ENCODE results near the gene CCDC180.

The CCDC180 gene

DNA sequence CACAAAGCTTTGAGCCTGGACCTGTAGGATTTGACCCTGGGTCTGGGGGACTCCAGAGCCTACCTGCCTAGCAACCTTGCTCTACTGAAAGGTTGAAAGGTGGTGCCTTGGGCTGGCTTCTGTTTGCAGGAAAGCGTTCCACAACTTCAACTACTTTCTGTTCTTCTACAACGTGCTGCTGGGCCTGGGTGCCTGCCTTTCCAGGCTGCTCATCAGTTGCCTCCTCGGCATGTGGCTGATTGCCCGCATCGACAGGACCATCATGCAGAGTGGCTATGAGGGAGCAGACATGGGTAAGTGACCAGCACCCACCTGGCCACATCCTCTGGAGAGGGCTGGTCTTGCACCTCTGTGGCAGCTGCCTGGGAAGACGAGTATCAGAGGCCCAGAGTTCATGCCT, 13.6 kb upstream of the CCDC180 start:
- H3K79me2 ChIP-seq (ENCODE audit: control insufficient read depth, insufficient read depth, low read length), result no peaks in the 10 kb centered on the region
- H3K56ac ChIP-seq (ENCODE audit: low read length), result no peak overlapping the region
- no peaks in the 10 kb centered on the region for H3K27me3 ChIP-seq (ENCODE audit: insufficient read depth, low read length, poor library complexity)
- no peaks in the 10 kb centered on the region for H3K79me1 ChIP-seq (ENCODE audit: low read length)
- no peak overlapping the region for H2BK120ac ChIP-seq (ENCODE audit: low read depth, low read length)
- no peak overlapping the region for H3K4me2 ChIP-seq (ENCODE audit: low read length)
- H2AK5ac ChIP-seq (ENCODE audit: low read length), result no peak overlapping the region
- DNase-seq, result no peak
- H3K27ac ChIP-seq (ENCODE audit: low read depth, low read length), result no peak overlapping the region
- H3K4me1 ChIP-seq (ENCODE audit: control insufficient read depth, low read depth, low read length), result peaks cover 9% of the 10 kb centered on the region
- no peak overlapping the region for H2BK5ac ChIP-seq (ENCODE audit: low read length)
- H3K23ac ChIP-seq (ENCODE audit: low read length), result no peak overlapping the region
- H4K5ac ChIP-seq (ENCODE audit: low read length), result no peak overlapping the region
- H3K4me3 ChIP-seq (ENCODE audit: low read length), result no peak overlapping the region
- H3K9ac ChIP-seq (ENCODE audit: low read length), result no peak overlapping the region
- H3K18ac ChIP-seq (ENCODE audit: low read length), result no peak overlapping the region
- H3K36me3 ChIP-seq (ENCODE audit: control insufficient read depth, insufficient read depth, low read length), result no peaks in the 10 kb centered on the region
- no CpG with 5 or more reads among the region's 6 CpGs for WGBS (ENCODE audit: extremely low coverage, insufficient coverage, low lambda C conversion rate)
- no peak overlapping the region for H4K8ac ChIP-seq (ENCODE audit: low read depth, low read length)
- no peak overlapping the region for H2BK15ac ChIP-seq (replicated peaks; ENCODE audit: low read depth)
- H3K4ac ChIP-seq (ENCODE audit: low read depth, low read length), result no peak overlapping the region

DNA sequence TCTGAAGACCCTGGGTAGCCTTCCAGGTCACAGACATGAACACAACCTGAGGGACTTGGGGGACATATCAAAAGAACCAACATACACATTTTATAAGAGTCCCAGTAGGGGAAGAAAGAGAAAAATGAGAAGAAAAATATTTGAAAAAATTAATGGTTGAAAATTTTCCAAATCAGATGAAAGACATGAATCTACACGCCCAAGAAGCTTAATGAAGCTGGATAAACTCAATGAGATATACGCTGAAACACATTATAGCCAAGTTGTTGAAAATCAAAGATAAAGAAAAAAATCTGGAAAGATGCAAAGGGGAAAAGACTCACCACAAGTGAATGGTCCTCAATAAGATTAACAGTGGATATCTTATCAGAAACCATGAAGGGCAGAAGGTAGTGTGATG, 9.6 kb upstream of the CCDC180 start:
- Histone ChIP-seq H2BK15ac (replicated peaks; ENCODE audit: low read depth) (no peak overlapping the region), H4K5ac (ENCODE audit: low read length) (no peak overlapping the region), H3K4me3 (ENCODE audit: low read length) (no peak overlapping the region), H3K4ac (ENCODE audit: low read depth, low read length) (no peak overlapping the region), H3K4me1 (ENCODE audit: control insufficient read depth, low read depth, low read length) (peaks cover 9% of the 10 kb centered on the region), H3K4me2 (ENCODE audit: low read length) (no peak overlapping the region), H2AK5ac (ENCODE audit: low read length) (no peak overlapping the region), H3K79me1 (ENCODE audit: low read length) (no peaks in the 10 kb centered on the region), H3K56ac (ENCODE audit: low read length) (no peak overlapping the region), H2BK120ac (ENCODE audit: low read depth, low read length) (no peak overlapping the region), H3K9ac (ENCODE audit: low read length) (no peak overlapping the region), H3K36me3 (ENCODE audit: control insufficient read depth, insufficient read depth, low read length) (no peaks in the 10 kb centered on the region), H3K23ac (ENCODE audit: low read length) (no peak overlapping the region), H4K8ac (ENCODE audit: low read depth, low read length) (no peak overlapping the region), H3K27me3 (ENCODE audit: insufficient read depth, low read length, poor library complexity) (no peaks in the 10 kb centered on the region), H3K27ac (ENCODE audit: low read depth, low read length) (no peak overlapping the region), H3K79me2 (ENCODE audit: control insufficient read depth, insufficient read depth, low read length) (no peaks in the 10 kb centered on the region), H2BK5ac (ENCODE audit: low read length) (no peak overlapping the region), H3K18ac (ENCODE audit: low read length) (no peak overlapping the region)
- no peak for DNase-seq
- WGBS (ENCODE audit: extremely low coverage, insufficient coverage, low lambda C conversion rate), result no CpG with 5 or more reads among the region's 2 CpGs

DNA sequence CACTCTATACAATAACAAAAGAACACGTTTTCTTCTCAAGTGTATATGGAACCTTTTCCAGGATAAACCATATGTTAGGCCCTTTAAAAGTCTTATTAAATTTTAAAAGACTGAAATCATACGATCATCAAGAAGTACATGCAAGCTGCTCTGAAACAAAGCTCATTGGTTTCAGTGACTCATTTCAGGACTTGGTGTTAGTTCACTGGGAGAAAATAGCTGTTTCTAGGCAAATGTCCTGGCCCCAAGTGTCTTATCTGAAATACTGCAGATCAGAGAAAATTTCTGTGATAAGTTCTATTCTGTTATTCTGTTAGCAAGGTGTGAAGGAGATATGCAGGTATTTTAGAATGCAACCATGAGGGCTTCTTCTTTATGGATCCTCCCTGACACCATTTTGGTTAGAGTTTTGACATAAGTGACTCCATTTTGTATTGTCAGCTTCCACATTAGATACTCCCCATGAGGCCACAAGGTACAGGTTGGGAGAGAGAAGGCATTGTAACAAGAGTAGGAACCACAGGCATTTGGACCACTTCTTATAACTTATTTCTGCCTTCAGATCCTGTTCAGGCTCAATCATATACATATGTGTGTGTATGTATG, 7.5 kb upstream of the CCDC180 start:
- no peak overlapping the region for H3K9ac ChIP-seq (ENCODE audit: low read length)
- no peak overlapping the region for H4K5ac ChIP-seq (ENCODE audit: low read length)
- H3K79me2 ChIP-seq (ENCODE audit: control insufficient read depth, insufficient read depth, low read length), result no peaks in the 10 kb centered on the region
- DNase-seq, result no peak
- H3K79me1 ChIP-seq (ENCODE audit: low read length), result no peaks in the 10 kb centered on the region
- H2BK15ac ChIP-seq (replicated peaks; ENCODE audit: low read depth), result no peak overlapping the region
- no peak overlapping the region for H2BK120ac ChIP-seq (ENCODE audit: low read depth, low read length)
- no peak overlapping the region for H3K23ac ChIP-seq (ENCODE audit: low read length)
- no peak overlapping the region for H3K18ac ChIP-seq (ENCODE audit: low read length)
- H4K8ac ChIP-seq (ENCODE audit: low read depth, low read length), result no peak overlapping the region
- H3K27ac ChIP-seq (ENCODE audit: low read depth, low read length), result no peak overlapping the region
- no peak overlapping the region for H2BK5ac ChIP-seq (ENCODE audit: low read length)
- H3K4me2 ChIP-seq (ENCODE audit: low read length), result no peak overlapping the region
- H3K36me3 ChIP-seq (ENCODE audit: control insufficient read depth, insufficient read depth, low read length), result no peaks in the 10 kb centered on the region
- H3K56ac ChIP-seq (ENCODE audit: low read length), result no peak overlapping the region
- H3K4ac ChIP-seq (ENCODE audit: low read depth, low read length), result no peak overlapping the region
- H3K27me3 ChIP-seq (ENCODE audit: insufficient read depth, low read length, poor library complexity), result no peaks in the 10 kb centered on the region
- H3K4me1 ChIP-seq (ENCODE audit: control insufficient read depth, low read depth, low read length), result no peaks in the 10 kb centered on the region
- H3K4me3 ChIP-seq (ENCODE audit: low read length), result no peak overlapping the region
- no CpG with 5 or more reads among the region's 2 CpGs for WGBS (ENCODE audit: extremely low coverage, insufficient coverage, low lambda C conversion rate)
- no peak overlapping the region for H2AK5ac ChIP-seq (ENCODE audit: low read length)

DNA sequence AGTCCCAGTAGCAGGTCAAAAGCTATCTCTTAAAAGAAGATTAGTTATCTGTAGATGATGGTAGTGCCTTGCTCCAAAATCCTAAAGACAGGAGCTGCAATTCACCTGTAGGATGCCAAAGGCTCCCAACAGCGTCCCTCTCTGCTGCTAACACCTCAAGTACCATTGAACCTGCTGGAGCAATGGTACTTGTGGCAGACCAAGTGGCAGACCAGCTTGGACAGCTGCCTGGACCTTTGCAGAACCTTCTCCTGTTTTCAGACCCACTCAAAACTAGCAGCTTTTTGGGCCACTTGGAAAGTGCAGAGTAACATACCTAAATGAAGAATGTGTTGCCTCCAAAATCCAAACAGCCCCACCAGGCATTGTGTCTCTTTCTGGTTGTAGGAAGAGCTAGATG, 6.9 kb upstream of the CCDC180 start:
- no peaks in the 10 kb centered on the region for H3K79me1 ChIP-seq (ENCODE audit: low read length)
- no peak overlapping the region for H2BK5ac ChIP-seq (ENCODE audit: low read length)
- H2AK5ac ChIP-seq (ENCODE audit: low read length), result no peak overlapping the region
- H3K56ac ChIP-seq (ENCODE audit: low read length), result no peak overlapping the region
- no peaks in the 10 kb centered on the region for H3K27me3 ChIP-seq (ENCODE audit: insufficient read depth, low read length, poor library complexity)
- H3K79me2 ChIP-seq (ENCODE audit: control insufficient read depth, insufficient read depth, low read length), result no peaks in the 10 kb centered on the region
- no peak overlapping the region for H4K8ac ChIP-seq (ENCODE audit: low read depth, low read length)
- H3K4me1 ChIP-seq (ENCODE audit: control insufficient read depth, low read depth, low read length), result no peaks in the 10 kb centered on the region
- no peak overlapping the region for H3K9ac ChIP-seq (ENCODE audit: low read length)
- no peak overlapping the region for H2BK15ac ChIP-seq (replicated peaks; ENCODE audit: low read depth)
- H3K36me3 ChIP-seq (ENCODE audit: control insufficient read depth, insufficient read depth, low read length), result no peaks in the 10 kb centered on the region
- no peak overlapping the region for H3K4ac ChIP-seq (ENCODE audit: low read depth, low read length)
- H3K4me3 ChIP-seq (ENCODE audit: low read length), result no peak overlapping the region
- WGBS (ENCODE audit: extremely low coverage, insufficient coverage, low lambda C conversion rate), result no CpG with 5 or more reads among the region's 1 CpG
- H3K27ac ChIP-seq (ENCODE audit: low read depth, low read length), result no peak overlapping the region
- no peak overlapping the region for H3K23ac ChIP-seq (ENCODE audit: low read length)
- no peak overlapping the region for H2BK120ac ChIP-seq (ENCODE audit: low read depth, low read length)
- H3K4me2 ChIP-seq (ENCODE audit: low read length), result no peak overlapping the region
- H3K18ac ChIP-seq (ENCODE audit: low read length), result no peak overlapping the region
- no peak overlapping the region for H4K5ac ChIP-seq (ENCODE audit: low read length)
- DNase-seq, result no peak

DNA sequence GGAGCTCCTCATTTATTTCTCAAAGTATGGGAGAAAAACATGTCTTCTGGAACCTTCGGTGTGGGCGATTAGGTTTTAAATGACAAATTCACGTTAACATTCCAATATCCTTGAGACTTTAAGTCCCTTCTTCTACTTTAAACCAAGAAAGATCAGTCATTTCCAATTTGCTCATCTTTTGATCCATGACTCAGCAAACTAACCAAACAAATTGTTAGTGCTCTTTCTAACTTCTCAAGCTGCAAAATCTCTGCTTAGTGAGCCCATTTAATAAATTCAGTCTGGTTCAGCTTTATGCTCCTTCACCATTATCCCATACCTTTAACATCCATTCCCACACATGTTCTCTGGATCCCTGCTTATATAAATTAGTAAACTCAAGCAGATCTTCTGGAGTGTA, 5.5 kb upstream of the CCDC180 start:
- no peak overlapping the region for H4K5ac ChIP-seq (ENCODE audit: low read length)
- WGBS (ENCODE audit: extremely low coverage, insufficient coverage, low lambda C conversion rate), result no CpG with 5 or more reads among the region's 3 CpGs
- H3K18ac ChIP-seq (ENCODE audit: low read length), result no peak overlapping the region
- H3K4me2 ChIP-seq (ENCODE audit: low read length), result no peak overlapping the region
- no peak overlapping the region for H3K9ac ChIP-seq (ENCODE audit: low read length)
- no peak overlapping the region for H2BK5ac ChIP-seq (ENCODE audit: low read length)
- no peaks in the 10 kb centered on the region for H3K27me3 ChIP-seq (ENCODE audit: insufficient read depth, low read length, poor library complexity)
- no peak overlapping the region for H3K27ac ChIP-seq (ENCODE audit: low read depth, low read length)
- DNase-seq, result no peak
- H2AK5ac ChIP-seq (ENCODE audit: low read length), result no peak overlapping the region
- no peaks in the 10 kb centered on the region for H3K79me2 ChIP-seq (ENCODE audit: control insufficient read depth, insufficient read depth, low read length)
- H3K4ac ChIP-seq (ENCODE audit: low read depth, low read length), result no peak overlapping the region
- H2BK15ac ChIP-seq (replicated peaks; ENCODE audit: low read depth), result no peak overlapping the region
- H4K8ac ChIP-seq (ENCODE audit: low read depth, low read length), result no peak overlapping the region
- H3K4me1 ChIP-seq (ENCODE audit: control insufficient read depth, low read depth, low read length), result peaks cover 2% of the 10 kb centered on the region
- H3K79me1 ChIP-seq (ENCODE audit: low read length), result no peaks in the 10 kb centered on the region
- H3K36me3 ChIP-seq (ENCODE audit: control insufficient read depth, insufficient read depth, low read length), result no peaks in the 10 kb centered on the region
- H3K56ac ChIP-seq (ENCODE audit: low read length), result no peak overlapping the region
- H2BK120ac ChIP-seq (ENCODE audit: low read depth, low read length), result no peak overlapping the region
- no peak overlapping the region for H3K23ac ChIP-seq (ENCODE audit: low read length)
- H3K4me3 ChIP-seq (ENCODE audit: low read length), result no peak overlapping the region

DNA sequence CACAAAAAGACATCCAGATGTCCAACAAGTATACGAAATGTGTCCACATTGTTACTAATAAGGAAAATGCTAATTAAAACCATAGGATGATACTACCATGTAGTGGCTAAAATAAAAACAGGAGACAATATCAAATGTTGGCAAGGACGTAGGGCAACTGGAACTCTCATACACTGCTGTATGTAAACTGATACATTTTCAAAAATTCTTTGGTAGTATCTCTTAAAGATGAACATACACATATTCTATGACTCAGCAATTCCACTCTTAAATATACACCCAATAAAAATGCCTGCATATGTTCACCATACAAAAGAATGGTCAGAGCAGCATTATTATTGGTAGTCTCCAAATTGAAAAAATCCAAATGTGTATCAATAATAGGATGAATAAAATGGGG, 2.9 kb upstream of the CCDC180 start:
- H3K36me3 ChIP-seq (ENCODE audit: control insufficient read depth, insufficient read depth, low read length), result no peaks in the 10 kb centered on the region
- H3K4me1 ChIP-seq (ENCODE audit: control insufficient read depth, low read depth, low read length), result peaks cover 2% of the 10 kb centered on the region
- H2BK5ac ChIP-seq (ENCODE audit: low read length), result no peak overlapping the region

More for the DNA sequence above, 2.9 kb upstream of the CCDC180 start:
- Histone ChIP-seq H4K8ac (ENCODE audit: low read depth, low read length) (no peak overlapping the region), H3K79me2 (ENCODE audit: control insufficient read depth, insufficient read depth, low read length) (no peaks in the 10 kb centered on the region), H2AK5ac (ENCODE audit: low read length) (no peak overlapping the region), H3K9ac (ENCODE audit: low read length) (no peak overlapping the region), H3K18ac (ENCODE audit: low read length) (no peak overlapping the region), H4K5ac (ENCODE audit: low read length) (no peak overlapping the region), H3K4me3 (ENCODE audit: low read length) (no peak overlapping the region), H3K23ac (ENCODE audit: low read length) (no peak overlapping the region), H3K4me2 (ENCODE audit: low read length) (no peak overlapping the region), H2BK120ac (ENCODE audit: low read depth, low read length) (no peak overlapping the region), H3K56ac (ENCODE audit: low read length) (no peak overlapping the region), H2BK15ac (replicated peaks; ENCODE audit: low read depth) (no peak overlapping the region), H3K27ac (ENCODE audit: low read depth, low read length) (no peak overlapping the region), H3K4ac (ENCODE audit: low read depth, low read length) (no peak overlapping the region), H3K27me3 (ENCODE audit: insufficient read depth, low read length, poor library complexity) (no peaks in the 10 kb centered on the region), H3K79me1 (ENCODE audit: low read length) (no peaks in the 10 kb centered on the region)
- no CpG with 5 or more reads among the region's 2 CpGs for WGBS (ENCODE audit: extremely low coverage, insufficient coverage, low lambda C conversion rate)
- no peak for DNase-seq
